Measurements from ENCODE around the gene TPM4.

Gene TPM4

GRCh38 chr19:16127776-16128371 lies 51.6 kb downstream of the TPM4 start:
- DNase-seq (ENCODE audit: low spot score): no peak

GRCh38 chr19:16131648-16132047 lies 55.4 kb downstream of the TPM4 start:
- DNase-seq (ENCODE audit: low spot score): no peak

GRCh38 chr19:16133818-16134217 lies 57.5 kb downstream of the TPM4 start:
- DNase-seq (ENCODE audit: low spot score): no peak

DNA sequence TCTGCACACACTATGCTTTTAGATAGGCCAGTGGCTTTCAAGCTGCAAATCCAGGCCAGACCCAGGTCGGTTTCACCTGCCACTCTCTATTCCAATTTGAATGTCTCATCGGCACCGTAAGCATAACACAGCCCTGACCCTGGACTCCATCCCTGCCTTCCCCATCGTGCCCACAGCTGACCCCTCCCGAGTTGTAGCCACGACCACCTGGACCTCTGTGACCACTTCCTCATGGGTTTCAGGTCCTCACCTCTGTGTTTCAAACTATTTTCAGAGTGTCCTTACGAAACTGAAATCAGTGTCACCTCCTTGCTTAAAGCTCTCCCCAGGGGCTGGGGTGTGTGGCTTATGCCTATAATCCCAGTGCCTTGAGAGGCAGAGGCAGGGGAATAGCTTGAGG lies 58.2 kb downstream of the TPM4 start:
- DNase-seq (ENCODE audit: low spot score): no peak

- DNase-seq (ENCODE audit: low spot score): no peak
Measured at GRCh38 chr19:16135430-16136127, 59.3 kb downstream of the TPM4 start.

GRCh38 chr19:16136185-16136999 lies 60.1 kb downstream of the TPM4 start:
- DNase-seq (ENCODE audit: low spot score): no peak

GRCh38 chr19:16139752-16140151 lies 63.5 kb downstream of the TPM4 start:
- DNase-seq (ENCODE audit: low spot score): no peak

GRCh38 chr19:16141043-16141442 lies 64.7 kb downstream of the TPM4 start:
- no peak for DNase-seq (ENCODE audit: low spot score)

DNA sequence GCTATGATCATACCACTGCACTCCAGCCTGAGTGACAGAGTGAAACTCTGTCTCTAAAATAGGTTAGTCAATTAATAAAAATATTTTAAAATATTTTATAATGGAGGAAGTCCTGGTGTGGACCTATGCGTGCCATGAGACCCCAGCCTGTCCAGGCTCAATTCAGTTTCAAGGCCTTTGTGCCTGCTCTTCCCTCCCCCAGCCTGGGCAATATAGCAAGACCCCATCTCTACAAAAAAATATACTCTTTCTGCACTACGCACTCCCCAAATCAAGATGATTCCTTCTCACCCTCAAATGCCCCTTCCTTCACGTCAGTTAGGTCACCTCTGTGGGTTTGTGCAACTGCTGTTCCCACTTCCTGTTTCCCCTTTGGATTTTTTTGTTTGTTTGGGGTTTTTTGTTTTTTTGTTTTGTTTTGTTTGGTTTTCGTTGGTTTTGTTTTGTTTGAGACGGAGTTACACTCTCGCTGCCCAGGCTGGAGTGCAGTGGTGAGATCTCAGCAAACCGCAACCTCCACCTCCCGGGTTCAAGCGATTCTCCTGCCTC lies 65.8 kb downstream of the TPM4 start:
- DNase-seq (ENCODE audit: low spot score): no peak

- no peak for DNase-seq (ENCODE audit: low spot score)
Measured at GRCh38 chr19:16143399-16144215, 67.3 kb downstream of the TPM4 start, which contains the start of gene HSH2D. Gene HSH2D (plus strand): TSS chr19:16143685. CDS start chr19:16148751, 5,066 bp downstream.

DNA sequence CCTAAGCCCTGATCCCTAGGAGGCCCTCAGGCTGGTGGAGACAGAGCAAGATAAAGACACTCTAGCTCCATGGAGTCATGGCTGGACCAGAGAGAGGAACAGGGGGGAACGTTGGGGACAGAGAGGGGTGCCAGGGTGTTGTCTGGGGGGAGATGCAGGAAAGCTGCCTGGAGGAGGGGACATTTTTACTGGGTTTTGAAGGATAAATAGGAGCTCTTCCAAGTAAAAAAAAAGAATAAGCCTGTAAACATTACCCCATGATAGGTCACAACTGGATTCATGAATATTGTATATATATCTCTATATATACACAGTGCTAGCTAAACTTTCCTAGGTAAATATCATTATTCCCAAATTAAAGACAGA lies 67.9 kb downstream of the TPM4 start:
- no peak for DNase-seq (ENCODE audit: low spot score)

DNA sequence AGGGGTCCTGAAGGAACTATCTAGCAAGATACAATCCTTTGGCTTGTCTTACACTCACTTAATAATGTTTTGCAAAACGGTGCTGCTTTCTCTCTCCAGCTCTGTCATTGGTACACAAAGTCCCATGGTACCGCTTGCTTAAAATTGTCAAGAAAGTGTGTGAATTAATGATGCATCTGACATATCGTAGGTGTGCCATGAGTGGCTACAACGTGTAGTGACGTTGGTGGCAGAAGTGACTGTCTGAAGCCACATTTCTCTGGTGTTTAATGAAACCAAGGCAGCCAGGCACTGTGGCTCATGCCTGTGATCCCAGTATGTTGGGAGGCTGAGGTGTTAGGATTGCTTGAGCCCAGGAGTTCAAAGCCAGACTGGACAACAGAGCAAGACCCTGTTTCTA lies 69.8 kb downstream of the TPM4 start:
- no peak for DNase-seq (ENCODE audit: low spot score)

DNA sequence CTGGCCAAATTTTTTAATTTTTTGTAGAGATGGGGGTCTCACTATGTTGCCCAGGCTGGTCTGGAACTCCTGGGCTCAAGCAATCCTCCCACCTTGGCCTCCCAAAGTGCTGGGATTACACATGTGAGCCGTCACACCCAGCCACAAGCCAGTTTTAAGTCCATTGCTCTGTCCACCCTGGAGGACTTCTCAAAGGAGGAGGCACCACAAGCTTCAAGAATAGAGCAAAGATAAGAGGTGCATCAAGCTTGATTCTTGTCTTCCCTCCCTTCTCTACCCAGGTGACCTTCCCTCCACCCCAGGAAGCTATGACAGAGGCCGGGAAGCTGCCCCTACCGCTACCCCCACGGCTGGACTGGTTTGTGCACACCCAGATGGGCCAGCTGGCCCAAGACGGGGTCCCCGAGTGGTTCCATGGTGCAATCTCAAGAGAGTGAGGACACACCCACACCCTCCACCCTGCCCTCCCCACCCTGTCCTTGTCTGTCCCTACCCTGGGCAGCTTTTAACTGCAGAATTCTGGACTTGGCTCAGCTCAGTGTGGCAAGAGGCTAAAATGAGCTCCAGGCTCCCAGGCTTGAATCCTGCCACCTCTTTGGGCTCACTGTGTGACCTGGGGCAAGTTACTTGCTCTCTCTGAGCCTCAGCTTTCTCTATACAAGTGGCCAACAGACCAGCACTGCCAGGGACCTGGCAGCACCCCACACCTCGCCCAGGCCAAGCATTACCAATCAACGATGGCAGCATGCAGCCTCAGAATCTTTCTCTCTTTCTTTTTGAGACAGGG lies 72.3 kb downstream of the TPM4 start:
- no peak for DNase-seq (ENCODE audit: low spot score)
